HG03108 (cell line): Measurements from ENCODE around the gene CGRRF1.

ENCODE experiments used
- ATAC-seq: cut with Tn5 transposase; IDR thresholded peaks from one replicate; pipeline ENCODE4 v1.9.1; 2021; ENCODE audit warnings: moderate library complexity; ENCODE audit not compliant: unreplicated experiment

Gene CGRRF1

GRCh38 chr14:54570631-54571415, 61.1 kb downstream of the CGRRF1 start:
- no peak for ATAC-seq

GRCh38 chr14:54572316-54572715, 62.6 kb downstream of the CGRRF1 start:
- ATAC-seq, result no peak

- ATAC-seq, result no peak
These were observed 64.8 kb downstream of the CGRRF1 start for GRCh38 chr14:54574528-54574927.

GRCh38 chr14:54577494-54577893, 67.8 kb downstream of the CGRRF1 start:
- ATAC-seq, result no peak

GRCh38 chr14:54577977-54578376, 68.3 kb downstream of the CGRRF1 start:
- no peak for ATAC-seq

- ATAC-seq, result no peak
These were observed 69.9 kb downstream of the CGRRF1 start for GRCh38 chr14:54579621-54580020.

GRCh38 chr14:54580933-54581332, 71.2 kb downstream of the CGRRF1 start:
- no peak for ATAC-seq

GRCh38 chr14:54582334-54582733, 72.6 kb downstream of the CGRRF1 start:
- ATAC-seq, result no peak

GRCh38 chr14:54584097-54584496, 74.4 kb downstream of the CGRRF1 start:
- no peak for ATAC-seq

- ATAC-seq, result no peak
These were observed 75.5 kb downstream of the CGRRF1 start for GRCh38 chr14:54585214-54585613.
